Smooth muscle cell (in vitro differentiated cells): ENCODE measurements around the gene BTBD18. TPM values are rescaled to one million over a fixed set of nuclear protein-coding genes. Genes with fewer than 3 reads are reported as not detected.

Experiments
- DNase-seq: peaks from one replicate; lab custom pipeline; 2025; ENCODE audit not compliant: unreplicated experiment; lab: John Stamatoyannopoulos, UW
- H2AFZ ChIP-seq: fragments of 200-600 bp; sonication (generic); 2 replicates; pipeline ENCODE4 v1.6.0; 2016; ENCODE audit warnings: antibody characterized with exemption, low read depth, mild to moderate bottlenecking
- H3F3A ChIP-seq: fragments of 200-600 bp; sonication (generic); 2 replicates; pipeline ENCODE4 v1.6.0; 2017; ENCODE audit warnings: antibody characterized with exemption, low read depth
- H3K27ac ChIP-seq: fragments of 200-600 bp; sonication (generic); 2 replicates; pipeline ENCODE4 v1.5.1; 2016; ENCODE audit warnings: low read depth, mild to moderate bottlenecking
- H3K27me3 ChIP-seq: fragments of 200-600 bp; sonication (generic); 2 replicates; pipeline ENCODE4 v1.6.1; 2016; ENCODE audit warnings: low read depth, mild to moderate bottlenecking
- H3K36me3 ChIP-seq: fragments of 200-600 bp; sonication (generic); 2 replicates; pipeline ENCODE4 v1.5.1; 2016; ENCODE audit warnings: low read depth
- H3K4me1 ChIP-seq: fragments of 200-600 bp; sonication (generic); 2 replicates; pipeline ENCODE4 v1.5.1; 2016; ENCODE audit warnings: low read depth
- H3K4me2 ChIP-seq: fragments of 200-600 bp; sonication (generic); 2 replicates; pipeline ENCODE4 v1.6.0; 2016; ENCODE audit warnings: mild to moderate bottlenecking
- H3K4me3 ChIP-seq: fragments of 200-600 bp; sonication (generic); 2 replicates; pipeline ENCODE4 v1.5.1; 2016; ENCODE audit warnings: mild to moderate bottlenecking
- H3K79me2 ChIP-seq: fragments of 200-600 bp; sonication (generic); 2 replicates; pipeline ENCODE4 v1.6.0; 2016; ENCODE audit warnings: low read depth, mild to moderate bottlenecking
- H3K9ac ChIP-seq: fragments of 200-600 bp; sonication (generic); 2 replicates; pipeline ENCODE4 v1.6.0; 2016; ENCODE audit warnings: low read depth
- H3K9me3 ChIP-seq: fragments of 200-600 bp; sonication (generic); replicated peaks from 2 replicates; pipeline ENCODE4 v1.5.1; 2016; ENCODE audit warnings: low read depth
- H4K20me1 ChIP-seq: fragments of 200-600 bp; sonication (generic); 2 replicates; pipeline ENCODE4 v1.6.0; 2016; ENCODE audit warnings: low read depth
- CTCF ChIP-seq: fragments of 200-600 bp; sonication (generic); IDR thresholded peaks from 2 replicates; pipeline ENCODE4 v1.5.1; 2017; ENCODE audit warnings: borderline replicate concordance, mild to moderate bottlenecking, antibody characterized with exemption; ENCODE audit not compliant: insufficient read depth, poor library complexity, severe bottlenecking
- WGBS: methylation state at CpG from one replicate; pipeline ENCODE4 v1.1.7; 2016; ENCODE audit warnings: low lambda C conversion rate; 5-methylcytosine and 5-hydroxymethylcytosine counted together
- polyA plus RNA-seq: library from polyadenylated mRNA; unstranded; fragments of >200 nt; fragmentation: Nextera tagmentation; extraction: Ambion mirVana; gene quantifications from 2 replicates; pipeline ENCODE4 v1.2.1, GENCODE V29; 2016
- total RNA-seq: library from RNA; depleted of rRNA; stranded (reverse); fragments of >200 nt; gene quantifications from 2 replicates; pipeline ENCODE4 v1.2.3, GENCODE V29; 2014

BTBD18 gene
- total and polyA plus RNA-seq, 2 experiments from 2014 or later: 0.22 TPM; not detected in 1

DNA sequence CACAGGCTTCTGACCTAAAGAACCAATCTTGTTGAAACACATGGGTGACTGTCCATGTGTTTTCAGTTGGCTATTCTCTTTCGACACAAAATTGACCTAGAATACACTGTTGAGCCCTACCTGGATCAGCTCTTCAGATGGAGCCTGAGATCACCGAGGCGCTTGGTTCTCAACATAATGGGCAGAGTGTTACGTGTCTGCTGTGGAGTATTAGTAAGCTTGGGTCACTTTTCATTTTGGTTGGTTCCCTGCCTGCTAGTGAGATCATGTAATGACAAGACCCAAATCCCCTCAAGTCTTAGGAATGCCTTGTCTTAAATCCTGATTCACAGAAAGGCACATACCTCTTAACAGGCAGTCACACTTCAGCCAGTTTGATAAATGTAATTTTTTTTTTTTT, 48.3 kb downstream of the BTBD18 start:
- H3K36me3 ChIP-seq: peaks cover 11% of the 10 kb centered on the region
- H3K27me3 ChIP-seq: no peaks in the 10 kb centered on the region
- DNase-seq: no peak
- H3K79me2 ChIP-seq: peaks cover 29% of the 10 kb centered on the region
- 99% methylated on average over 4 of the region's 4 CpGs for WGBS
- no peak overlapping the region for H3K4me3 ChIP-seq
- peak overlapping the region; percentile 6 for H3K27ac ChIP-seq
- H3K9ac ChIP-seq: no peak overlapping the region
- H3F3A ChIP-seq: peaks cover 15% of the 10 kb centered on the region
- no peak for TF ChIP-seq CTCF
- H3K9me3 ChIP-seq: no peaks in the 10 kb centered on the region
- H3K4me2 ChIP-seq: no peak overlapping the region
- H2AFZ ChIP-seq: no peak overlapping the region
- no peaks in the 10 kb centered on the region for H3K4me1 ChIP-seq
- H4K20me1 ChIP-seq: peaks cover 16% of the 10 kb centered on the region

- TF ChIP-seq CTCF: no peak
- Histone ChIP-seq H2AFZ (no peak overlapping the region), H3K9ac (no peak overlapping the region), H3K4me2 (no peak overlapping the region), H3K79me2 (peaks cover under 1% of the 10 kb centered on the region), H3F3A (peaks cover 15% of the 10 kb centered on the region), H3K27ac (no peak overlapping the region), H3K9me3 (no peaks in the 10 kb centered on the region), H3K4me3 (no peak overlapping the region), H4K20me1 (no peaks in the 10 kb centered on the region), H3K4me1 (no peaks in the 10 kb centered on the region), H3K27me3 (no peaks in the 10 kb centered on the region), H3K36me3 (peaks cover 16% of the 10 kb centered on the region)
- no peak for DNase-seq
- 90% methylated on average over 3 of the region's 3 CpGs for WGBS
These were observed 51.2 kb downstream of the BTBD18 start for GRCh38 chr11:57700425-57700824.

GRCh38 chr11:57699813-57700212, 51.8 kb downstream of the BTBD18 start:
- H3F3A ChIP-seq: peaks cover 15% of the 10 kb centered on the region
- no peaks in the 10 kb centered on the region for H3K4me1 ChIP-seq
- no peak overlapping the region for H3K4me3 ChIP-seq
- H3K9ac ChIP-seq: no peak overlapping the region
- no peak overlapping the region for H3K27ac ChIP-seq
- 94% methylated on average over 10 of the region's 10 CpGs for WGBS
- DNase-seq: no peak
- H3K9me3 ChIP-seq: no peaks in the 10 kb centered on the region
- no peak overlapping the region for H2AFZ ChIP-seq
- H3K36me3 ChIP-seq: peaks cover 22% of the 10 kb centered on the region
- no peaks in the 10 kb centered on the region for H3K27me3 ChIP-seq
- no peak for TF ChIP-seq CTCF
- H4K20me1 ChIP-seq: no peaks in the 10 kb centered on the region
- no peak overlapping the region for H3K4me2 ChIP-seq
- no peaks in the 10 kb centered on the region for H3K79me2 ChIP-seq

DNA sequence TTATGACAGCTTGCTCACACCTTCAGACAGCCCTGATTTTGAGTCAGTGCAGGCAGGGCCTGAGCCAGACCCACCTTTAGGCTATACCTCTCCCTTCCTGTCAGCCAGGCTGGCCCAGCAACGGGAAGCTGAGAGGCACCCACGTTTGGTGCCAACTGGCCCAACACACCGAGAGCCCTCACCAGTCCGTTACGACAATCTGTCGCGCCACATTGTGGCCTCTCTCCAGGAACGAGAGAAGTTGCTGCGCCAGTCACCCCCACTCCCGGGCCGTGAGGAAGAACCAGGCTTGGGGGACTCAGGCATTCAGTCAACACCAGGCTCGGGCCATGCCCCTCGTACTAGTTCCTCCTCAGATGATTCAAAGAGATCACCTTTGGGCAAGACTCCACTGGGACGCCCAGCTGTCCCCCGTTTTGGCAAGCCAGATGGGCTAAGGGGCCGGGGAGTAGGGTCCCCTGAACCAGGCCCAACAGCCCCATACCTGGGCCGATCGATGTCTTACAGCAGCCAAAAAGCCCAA, 52.7 kb downstream of the BTBD18 start:
- Histone ChIP-seq H4K20me1 (no peaks in the 10 kb centered on the region), H3K36me3 (peaks cover 27% of the 10 kb centered on the region)
- 96% methylated on average over 18 of the region's 18 CpGs for WGBS

More for the DNA sequence above, 52.7 kb downstream of the BTBD18 start:
- H3K27me3 ChIP-seq: no peaks in the 10 kb centered on the region
- no peak overlapping the region for H3K4me3 ChIP-seq
- no peak overlapping the region for H2AFZ ChIP-seq
- no peak for DNase-seq
- no peaks in the 10 kb centered on the region for H3K79me2 ChIP-seq
- H3K4me1 ChIP-seq: no peaks in the 10 kb centered on the region
- no peak overlapping the region for H3K4me2 ChIP-seq
- no peaks in the 10 kb centered on the region for H3K9me3 ChIP-seq
- H3K9ac ChIP-seq: no peak overlapping the region
- H3K27ac ChIP-seq: no peak overlapping the region
- peaks cover 12% of the 10 kb centered on the region for H3F3A ChIP-seq
- TF ChIP-seq CTCF: no peak
